Fibroblast of peridontal ligament (primary cell): ENCODE measurements around the gene ZNHIT3.
"Not testable (repeated sequence)": the region's sequence is repeated elsewhere in the genome, so short reads cannot be mapped to it uniquely, and the experiment has no call there.

Experiments
- DNase-seq: peaks from one replicate; pipeline ENCODE4 v3.0.0-alpha.2; 2010; ENCODE audit errors: extremely low read depth

The ZNHIT3 gene

DNA sequence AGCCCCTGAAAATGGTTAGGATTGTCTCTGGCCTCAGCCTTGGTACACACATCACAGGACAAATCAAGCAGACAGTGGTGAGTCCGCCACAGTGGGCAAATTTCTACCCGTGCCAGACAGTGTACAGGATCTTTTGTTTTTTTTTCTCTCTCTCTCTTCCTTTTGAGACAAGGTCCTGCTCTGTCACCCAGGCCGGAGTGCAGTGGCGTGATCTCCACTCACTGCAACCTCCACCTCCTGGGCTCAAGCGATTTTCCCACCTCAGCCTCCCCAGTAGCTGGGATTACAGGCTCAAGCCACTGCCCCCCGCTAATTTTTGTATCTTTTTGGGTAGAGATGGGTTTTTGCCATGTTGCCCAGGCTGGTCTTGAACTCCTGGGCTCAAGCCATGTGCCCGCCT, 2.5 kb upstream of the ZNHIT3 start:
- DNase-seq, result not testable (repeated sequence)

GRCh38 chr17:36485027-36485426, 1.5 kb upstream of the ZNHIT3 start:
- DNase-seq, result no peak

- DNase-seq, result no peak
Measured at GRCh38 chr17:36485805-36486203, 677 bp upstream of the ZNHIT3 start.

- DNase-seq, result no peak
Measured at GRCh38 chr17:36493956-36494355, 7.5 kb downstream of the ZNHIT3 start.

DNA sequence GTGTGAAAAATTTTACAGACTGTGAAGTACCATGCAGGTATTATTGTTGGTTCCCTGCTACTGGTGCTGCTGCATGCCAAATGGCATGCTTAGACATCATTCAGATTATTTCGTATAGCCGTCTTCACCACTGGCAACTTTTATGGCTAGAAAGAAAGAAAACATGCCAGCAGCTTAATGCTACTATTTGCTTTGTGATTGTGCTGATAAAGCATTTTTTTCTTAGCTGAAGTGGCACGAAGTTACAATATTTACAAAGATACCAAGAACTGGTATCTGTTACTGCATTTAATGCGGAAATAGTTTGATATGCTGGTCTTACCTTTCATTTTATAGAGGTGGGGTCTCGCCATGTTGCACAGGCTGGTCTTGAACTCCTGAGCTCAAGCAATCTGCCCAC, 8.2 kb downstream of the ZNHIT3 start:
- no peak for DNase-seq

DNA sequence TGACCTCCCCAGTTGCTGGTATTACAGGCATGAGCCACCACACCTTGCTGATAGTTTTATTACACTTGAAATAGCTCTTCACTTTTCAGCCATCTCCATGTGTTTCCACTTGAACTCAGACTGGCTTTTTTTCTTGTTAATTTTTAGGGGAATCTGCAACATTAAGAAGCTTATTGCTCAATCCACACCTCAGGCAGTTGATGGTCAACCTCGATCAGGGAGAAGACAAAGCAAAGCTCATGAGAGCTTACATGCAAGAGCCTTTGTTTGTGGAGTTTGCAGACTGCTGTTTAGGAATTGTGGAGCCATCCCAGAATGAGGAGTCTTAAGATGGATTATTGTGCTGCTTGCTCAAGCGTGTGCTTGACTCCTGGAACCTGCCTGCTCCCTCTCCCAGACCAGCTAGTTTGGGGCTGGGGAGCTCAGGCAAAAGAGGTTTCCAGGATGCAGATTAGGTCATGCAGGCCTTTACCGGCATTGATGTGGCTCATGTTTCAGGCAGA, 8.6 kb downstream of the ZNHIT3 start:
- DNase-seq, result no peak

- DNase-seq, result no peak
Measured at GRCh38 chr17:36496018-36496789, 9.7 kb downstream of the ZNHIT3 start.

DNA sequence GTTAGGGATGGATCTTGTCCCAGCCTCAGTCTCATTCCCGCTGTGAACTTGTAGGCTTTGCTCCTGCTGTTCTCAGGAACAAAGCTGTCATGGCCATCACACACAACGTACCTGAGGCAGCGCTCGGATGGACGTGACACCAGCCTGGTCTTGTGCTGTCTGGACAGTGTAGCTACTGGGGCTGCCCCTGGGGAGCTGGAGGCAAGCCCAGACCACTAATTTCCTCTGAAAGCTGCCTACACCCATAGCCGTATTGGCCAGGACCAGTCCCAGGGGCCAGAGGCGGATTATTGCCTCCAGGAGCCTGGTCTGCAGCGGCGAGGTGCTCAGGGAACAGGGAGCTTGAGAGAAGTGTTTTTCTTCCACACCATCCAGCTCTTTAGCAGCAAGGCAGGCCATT, 11.7 kb downstream of the ZNHIT3 start:
- no peak for DNase-seq

GRCh38 chr17:36498560-36499300, 12.2 kb downstream of the ZNHIT3 start:
- DNase-seq, result no peak

- no peak for DNase-seq
Measured at GRCh38 chr17:36500745-36501225, 14.3 kb downstream of the ZNHIT3 start.

- no peak for DNase-seq
Measured at GRCh38 chr17:36501351-36501750, 14.9 kb downstream of the ZNHIT3 start.

DNA sequence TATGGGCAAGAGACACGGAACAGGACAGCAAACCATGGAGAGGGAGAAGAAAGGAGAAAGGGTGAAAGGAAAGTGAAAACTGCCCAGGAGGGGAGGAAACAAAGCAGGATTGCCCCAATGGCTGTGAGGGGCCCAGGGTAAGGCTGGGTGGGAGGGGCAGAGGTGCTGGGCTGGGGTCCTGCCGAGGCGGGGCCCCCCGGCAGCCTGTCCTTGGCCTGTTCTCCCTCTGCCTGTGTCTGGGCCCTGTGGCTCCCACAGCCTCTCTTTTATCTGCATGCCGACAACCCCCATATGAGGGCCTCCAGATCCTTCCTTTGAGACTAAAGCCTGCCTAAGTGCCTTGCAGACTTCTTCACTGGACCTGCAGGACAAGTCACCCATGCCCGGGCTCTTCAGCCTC, 15.5 kb downstream of the ZNHIT3 start:
- DNase-seq, result no peak

GRCh38 chr17:36503456-36504155, 17.1 kb downstream of the ZNHIT3 start:
- no peak for DNase-seq

DNA sequence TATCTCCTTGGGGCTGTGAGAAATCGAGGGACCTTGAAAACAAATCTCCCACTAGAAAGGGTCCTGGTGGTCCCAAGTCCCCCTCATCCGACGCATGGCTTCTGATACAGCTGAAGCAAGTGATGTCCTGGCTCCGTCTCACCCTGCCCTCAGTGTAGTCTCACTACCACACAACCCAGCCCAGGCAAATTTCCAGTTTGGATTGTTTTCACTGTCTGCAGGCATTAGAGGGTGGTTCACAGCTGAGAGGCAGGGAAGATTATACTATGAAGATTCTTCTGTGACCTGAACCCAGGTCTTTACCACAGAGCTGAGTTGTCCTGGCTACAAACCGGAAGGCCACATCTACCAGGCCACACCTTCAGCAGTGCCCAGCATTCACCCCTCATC, 17.7 kb downstream of the ZNHIT3 start:
- DNase-seq, result no peak

DNA sequence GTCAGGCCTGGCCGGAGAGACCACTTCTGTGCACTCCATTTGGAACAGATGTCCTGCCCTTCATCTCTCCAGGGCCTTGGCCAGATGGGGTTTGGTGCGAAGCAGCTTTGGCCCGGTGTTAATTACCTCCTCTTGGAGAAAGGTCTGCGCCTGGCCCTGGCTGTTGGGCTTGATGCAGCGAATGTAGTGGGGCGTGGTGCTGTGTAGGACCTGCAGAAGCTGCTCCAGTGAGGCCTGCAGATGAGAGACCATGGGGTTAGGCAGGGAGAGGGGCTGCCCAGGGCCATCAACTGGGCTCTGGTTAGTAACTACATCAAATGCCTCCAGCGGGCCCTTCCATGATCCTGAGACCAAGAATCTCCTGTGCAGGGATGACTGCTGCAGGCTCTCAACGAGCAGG, 18.7 kb downstream of the ZNHIT3 start:
- DNase-seq, result no peak

- DNase-seq, result no peak
Measured at GRCh38 chr17:36506249-36506826, 19.9 kb downstream of the ZNHIT3 start.

GRCh38 chr17:36506831-36507230, 20.4 kb downstream of the ZNHIT3 start:
- no peak for DNase-seq

DNA sequence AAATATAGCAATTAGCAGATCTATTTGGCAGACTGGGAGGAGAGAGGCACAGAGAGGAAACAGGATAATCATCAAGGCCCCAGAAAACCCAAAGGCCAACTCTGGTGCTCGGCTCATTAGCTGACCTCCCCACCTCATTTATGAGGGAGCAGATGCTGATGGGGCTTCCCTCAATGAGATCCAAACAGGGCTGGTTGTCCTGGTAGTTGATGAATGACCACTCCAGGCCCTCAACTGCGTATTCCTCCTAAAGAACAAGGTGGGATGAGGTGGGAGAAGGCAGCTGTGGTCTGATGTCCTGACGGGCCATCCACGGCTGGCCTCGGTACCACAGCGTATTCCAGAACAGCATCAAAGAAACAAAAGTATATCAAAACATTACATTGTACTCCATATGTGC, 20.8 kb downstream of the ZNHIT3 start:
- no peak for DNase-seq

DNA sequence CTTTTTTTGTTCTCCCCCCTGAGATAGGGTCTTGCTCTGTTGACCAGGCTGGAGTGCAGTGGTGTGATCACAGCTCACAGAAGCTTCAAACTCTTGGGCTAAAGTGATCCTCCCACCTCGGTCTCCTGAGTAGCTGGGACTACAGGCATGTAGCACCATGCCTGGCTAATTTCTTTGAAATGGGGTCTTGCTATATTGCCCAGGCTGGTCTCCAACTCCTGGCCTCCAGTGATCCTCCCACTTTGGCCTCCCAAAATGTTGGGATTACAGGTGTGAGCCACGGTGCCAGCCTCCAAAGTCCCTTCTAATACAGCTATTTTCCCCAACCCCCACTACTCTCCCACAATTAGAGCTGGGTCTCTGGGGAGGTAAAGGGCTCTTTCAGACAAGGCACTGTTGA, 22.0 kb downstream of the ZNHIT3 start:
- not testable (repeated sequence) for DNase-seq

DNA sequence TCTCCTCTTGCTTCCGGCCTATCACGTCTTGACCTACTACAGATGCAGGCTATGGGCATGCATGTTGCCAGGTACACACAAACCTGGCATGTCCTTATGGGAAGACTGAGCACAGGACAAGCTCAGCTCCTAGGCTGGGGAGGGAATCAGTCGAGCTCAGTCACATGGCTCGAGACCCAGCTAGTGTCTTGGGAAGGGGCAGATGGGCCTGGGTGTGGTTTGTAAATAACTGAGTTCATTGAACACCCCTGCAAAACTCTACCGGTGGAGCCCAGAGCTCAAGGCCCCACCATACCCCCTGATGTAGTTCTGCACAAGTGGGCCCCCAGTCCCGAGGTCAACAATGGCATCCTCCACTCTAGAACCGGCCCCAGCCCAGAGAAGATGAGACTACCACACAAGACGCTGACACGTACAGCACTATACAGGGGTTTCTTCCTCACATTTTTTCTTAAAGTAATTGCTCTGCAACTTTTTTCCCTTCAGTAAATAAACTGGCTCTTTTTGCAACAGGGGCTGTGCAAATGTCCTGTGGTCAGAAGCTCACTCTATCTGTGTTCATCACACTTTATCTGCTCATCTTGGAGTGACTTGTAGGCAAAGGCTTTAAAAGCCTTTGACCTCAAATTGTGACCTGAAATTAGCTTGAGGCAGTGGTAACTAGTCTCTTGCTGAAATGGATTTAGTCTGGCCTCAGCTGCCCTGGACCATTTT, 22.9 kb downstream of the ZNHIT3 start:
- DNase-seq, result no peak

DNA sequence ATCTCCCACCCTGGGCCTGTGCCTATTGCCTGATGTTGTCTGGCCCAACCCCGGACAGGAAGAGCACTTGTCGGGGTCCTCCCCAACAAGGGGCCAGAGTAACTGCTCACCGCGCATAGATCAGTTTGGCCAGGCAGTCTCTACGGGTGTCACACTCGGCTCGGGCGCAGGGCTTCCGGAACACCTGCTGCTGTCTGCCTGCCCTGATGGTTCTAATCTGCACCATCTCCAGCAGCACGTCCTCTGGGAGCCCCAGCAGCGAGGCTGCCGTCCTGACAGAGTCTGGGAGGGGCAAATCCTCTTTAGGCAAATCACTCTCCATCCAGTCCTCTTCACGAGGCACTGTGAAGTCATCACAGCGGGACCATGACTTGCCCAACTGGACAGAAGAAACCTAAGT, 24.2 kb downstream of the ZNHIT3 start:
- DNase-seq, result no peak
